Putamen (tissue), 1 donor: ENCODE data around the gene DDIAS.
"Not testable (repeated sequence)": the region's sequence is repeated elsewhere in the genome, so short reads cannot be mapped to it uniquely, and the experiment has no call there.

Source experiments
- DNase-seq: peaks from one replicate; pipeline ENCODE4 v3.0.0-alpha.2; 2016; ENCODE audit warnings: low spot score

DDIAS gene

DNA sequence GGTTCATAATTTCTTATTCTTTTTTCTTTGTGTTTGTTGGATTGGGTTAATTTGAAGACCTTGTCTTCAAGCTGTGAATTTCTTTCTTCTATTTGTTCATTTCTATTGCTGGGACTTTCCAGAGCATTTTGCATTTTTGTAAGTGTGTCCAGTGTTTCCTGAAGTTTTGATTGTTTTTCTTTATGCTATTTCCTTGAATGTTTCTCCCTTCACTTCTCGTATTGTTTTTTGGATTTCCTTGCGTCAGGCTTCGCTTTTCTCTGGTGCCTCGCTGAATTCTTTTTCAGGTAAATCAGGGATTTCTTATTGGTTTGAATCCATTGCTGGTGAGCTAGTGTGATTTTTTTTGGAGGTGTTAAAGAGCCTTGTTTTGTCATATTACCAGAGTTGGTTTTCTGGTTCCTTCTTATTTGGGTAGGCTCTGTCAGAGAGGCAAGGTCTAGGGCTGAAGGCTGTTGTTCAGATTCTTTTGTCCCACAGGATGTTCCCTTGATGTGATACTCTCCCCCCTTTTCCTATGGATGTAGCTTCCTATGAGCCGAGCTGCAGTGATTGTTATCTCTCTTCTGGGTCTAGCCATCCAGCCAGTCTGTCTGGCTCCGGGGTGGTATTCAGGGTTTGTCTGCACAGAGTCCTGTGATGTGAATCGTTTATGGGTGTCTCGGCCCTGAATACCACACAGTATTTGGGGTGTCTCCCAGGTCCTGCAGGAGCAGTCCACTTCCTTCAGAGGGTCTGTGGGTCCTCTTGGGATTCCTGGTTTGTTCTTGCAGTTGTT is 21.0 kb downstream of the DDIAS start:
- DNase-seq, result not testable (repeated sequence)

DNA sequence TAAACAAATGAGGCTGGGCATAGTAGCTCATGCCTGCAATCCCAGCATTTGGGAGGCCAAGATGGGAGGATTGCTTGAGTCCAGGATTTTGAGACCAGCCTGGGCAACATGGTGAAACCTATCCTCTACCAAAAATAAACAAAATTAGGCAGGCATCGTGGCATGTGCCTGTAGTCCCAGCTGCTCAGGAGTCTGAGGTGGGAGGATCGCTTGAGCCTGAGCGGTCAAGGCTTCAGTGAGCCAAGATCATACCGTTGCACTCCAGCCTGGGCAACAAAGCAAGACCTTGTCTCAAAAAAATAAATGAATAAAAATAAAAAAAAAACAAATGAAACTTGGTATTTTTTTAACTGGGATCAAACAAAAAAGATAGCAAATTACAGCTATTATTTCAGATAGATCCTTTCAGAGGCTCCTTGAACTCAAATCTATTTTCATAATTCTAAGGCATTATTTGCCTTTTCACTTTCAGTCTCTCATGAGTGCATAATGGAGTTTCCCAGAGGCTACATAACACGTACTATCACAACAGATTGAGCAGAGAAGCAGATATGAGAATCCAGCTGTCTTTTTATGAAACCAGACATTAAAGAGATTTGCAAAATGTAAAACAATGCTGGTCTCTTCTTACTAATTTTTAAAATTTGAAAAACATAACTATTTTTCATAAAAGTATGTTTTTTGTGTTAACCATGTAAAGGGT is 23.1 kb downstream of the DDIAS start:
- DNase-seq, result no peak

DNA sequence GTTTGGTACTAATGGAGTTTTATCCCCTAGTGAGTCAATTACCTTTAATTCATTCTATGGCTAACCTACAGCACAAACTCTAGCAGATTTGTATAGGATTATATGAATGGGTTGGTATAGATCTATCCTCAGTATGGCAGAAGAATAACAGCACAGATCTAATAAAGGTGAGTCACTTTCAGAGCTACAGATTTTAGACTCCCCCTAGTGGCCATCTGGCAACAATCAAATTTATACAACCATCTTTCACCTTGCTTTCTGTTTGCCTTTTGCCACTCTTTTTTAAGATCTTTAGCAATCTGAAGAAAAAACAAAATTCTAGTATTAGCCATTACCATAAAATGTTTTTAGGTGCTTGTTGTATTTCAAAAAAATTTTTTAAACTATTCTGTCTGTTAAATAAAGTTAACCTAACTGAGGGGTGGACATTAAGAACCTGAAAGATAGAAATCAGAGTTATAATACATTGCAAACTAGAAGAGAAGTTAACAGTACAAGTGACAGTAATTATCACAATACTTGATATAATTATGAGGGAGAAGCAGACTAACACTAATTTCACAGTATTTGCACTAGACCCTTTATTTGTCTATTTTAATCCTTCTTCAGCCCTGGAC is 25.8 kb downstream of the DDIAS start:
- peak; percentile 38 for DNase-seq

DNA sequence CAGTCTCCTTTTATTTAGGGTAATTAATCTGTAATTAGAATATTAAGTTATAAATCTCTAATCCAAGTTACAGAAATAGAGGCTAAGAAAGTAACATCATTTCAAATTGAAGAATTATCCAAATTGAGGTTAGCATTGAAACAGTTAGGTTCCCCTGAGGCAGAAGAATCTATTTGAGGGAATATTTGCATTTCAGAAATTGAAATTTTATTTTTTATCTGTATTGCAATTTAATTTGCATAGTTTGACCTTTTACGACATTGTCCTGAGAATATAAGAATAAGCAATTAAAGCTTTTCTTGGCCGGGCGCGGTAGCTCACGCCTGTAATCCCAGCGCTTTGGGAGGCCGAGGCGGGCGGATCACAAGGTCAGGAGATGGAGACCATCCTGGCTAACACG is 27.6 kb downstream of the DDIAS start:
- no peak for DNase-seq

DNA sequence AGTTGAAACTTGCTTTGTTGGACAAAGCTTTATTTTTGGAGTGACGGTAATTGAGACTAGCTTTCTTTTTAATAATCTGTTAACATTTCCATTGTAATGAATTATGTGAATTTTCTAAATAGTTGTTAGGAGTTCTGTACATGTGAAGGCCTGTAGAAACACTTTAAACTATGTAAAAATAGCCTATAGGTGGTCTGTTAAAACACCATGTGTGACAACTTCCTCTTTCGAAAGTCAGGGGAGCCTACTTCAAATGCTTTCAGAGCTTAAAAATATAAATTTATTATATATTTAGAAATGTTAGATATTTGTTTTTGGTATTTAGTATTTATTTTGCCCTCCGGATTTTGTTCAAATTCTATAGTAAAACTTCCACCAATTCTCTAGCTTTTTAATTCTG is 28.7 kb downstream of the DDIAS start:
- no peak for DNase-seq

DNA sequence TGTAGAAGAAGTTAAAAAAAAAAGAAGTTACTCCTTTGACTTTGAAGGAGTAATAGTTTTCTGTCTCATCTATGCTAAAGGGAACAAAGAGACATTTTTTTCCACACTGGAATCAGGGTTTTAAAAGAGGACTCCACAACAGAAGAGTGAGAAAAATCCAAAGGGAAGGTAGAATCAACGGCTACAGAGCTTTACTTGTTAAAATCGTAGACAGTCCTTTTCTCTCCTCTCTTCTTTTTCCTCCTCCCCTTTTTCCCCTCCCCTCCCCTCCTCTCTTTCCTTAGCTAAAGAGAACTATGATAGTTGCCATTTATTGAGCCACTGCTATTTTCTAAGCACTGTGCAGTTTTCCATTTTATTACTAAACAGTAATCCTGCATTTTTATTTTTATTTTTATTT is 29.2 kb downstream of the DDIAS start:
- DNase-seq, result no peak

DNA sequence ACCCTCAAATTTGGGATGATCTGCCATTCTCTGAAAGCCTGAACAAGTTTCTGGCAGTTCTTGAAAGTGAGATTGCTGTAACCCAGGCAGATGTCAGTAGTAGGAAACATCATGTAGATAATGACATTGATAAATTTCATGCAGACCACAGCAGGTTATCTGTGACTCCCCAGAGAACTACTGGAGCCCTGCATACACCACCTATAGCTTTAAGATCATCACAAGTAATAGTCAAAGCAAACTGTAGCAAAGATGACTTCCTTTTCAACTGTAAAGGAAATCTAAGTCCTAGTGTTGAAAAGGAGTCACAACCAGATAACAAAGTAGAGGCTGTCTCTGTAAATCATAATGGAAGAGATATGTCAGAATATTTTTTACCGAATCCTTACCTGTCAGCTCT is 31.0 kb downstream of the DDIAS start:
- no peak for DNase-seq

- no peak for DNase-seq
These were observed 34.7 kb downstream of the DDIAS start for GRCh38 chr11:82936261-82936660.

DNA sequence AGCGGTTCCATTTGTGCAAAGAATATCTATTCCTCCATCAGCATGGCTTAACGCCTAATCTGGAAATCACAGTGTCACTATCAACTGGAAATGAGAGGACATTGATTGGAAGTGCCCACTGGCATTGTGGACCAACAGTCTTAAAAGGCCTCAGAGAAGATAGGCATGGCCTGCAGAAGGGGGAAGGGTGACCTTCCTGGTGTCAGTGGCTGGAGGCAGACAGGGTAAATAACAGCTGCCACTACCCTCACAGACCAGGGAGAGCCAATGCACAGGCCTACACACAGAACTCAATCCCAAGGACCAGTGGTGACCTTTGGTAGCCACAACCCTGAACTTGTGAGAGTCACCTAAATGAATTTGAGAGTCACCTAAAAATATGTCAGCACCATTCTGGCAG is 36.0 kb downstream of the DDIAS start:
- no peak for DNase-seq

DNA sequence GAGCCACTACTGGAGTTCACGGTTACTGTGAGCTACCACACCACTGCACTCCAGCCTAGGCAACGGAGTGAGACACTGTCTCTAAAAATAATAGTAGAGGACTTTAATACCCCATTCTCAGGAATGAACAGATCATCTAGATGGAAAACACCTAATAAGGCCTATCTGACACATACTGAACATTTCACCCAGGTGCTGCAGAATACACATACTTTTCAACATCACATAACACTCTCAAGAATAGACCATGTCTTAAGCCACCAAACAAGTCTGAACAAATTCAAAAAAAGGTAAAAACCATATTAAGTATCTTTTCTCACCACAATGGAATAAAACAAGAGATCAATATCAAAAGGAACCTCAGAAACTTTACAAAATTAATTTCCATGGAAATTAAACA is 37.9 kb downstream of the DDIAS start:
- no peak for DNase-seq

DNA sequence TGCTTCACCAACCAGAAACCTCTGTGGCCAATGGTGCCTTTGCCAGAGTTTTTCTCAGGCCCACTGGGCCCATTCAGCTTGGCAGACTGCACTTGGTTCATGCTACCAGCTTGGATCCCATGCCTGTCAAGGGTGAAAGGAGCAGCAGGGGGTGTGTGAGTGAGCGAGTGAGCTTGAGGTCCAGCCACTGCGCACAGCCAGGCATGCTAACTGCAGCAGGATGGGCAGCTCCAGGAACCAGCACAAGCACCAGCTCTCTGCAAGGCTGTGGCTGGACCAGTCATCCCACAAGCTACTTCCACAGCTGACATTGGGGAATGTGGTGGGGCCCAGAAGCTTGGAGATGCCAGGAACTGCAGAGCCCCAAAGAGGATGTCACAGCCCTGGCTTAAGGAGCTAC is 40.8 kb downstream of the DDIAS start:
- DNase-seq, result no peak

- DNase-seq, result not testable (repeated sequence)
These were observed 41.9 kb downstream of the DDIAS start for GRCh38 chr11:82943430-82943829.

- no peak for DNase-seq
These were observed 42.7 kb downstream of the DDIAS start for GRCh38 chr11:82944198-82944597.

GRCh38 chr11:82945041-82945440 is 43.5 kb downstream of the DDIAS start:
- not testable (repeated sequence) for DNase-seq

DNA sequence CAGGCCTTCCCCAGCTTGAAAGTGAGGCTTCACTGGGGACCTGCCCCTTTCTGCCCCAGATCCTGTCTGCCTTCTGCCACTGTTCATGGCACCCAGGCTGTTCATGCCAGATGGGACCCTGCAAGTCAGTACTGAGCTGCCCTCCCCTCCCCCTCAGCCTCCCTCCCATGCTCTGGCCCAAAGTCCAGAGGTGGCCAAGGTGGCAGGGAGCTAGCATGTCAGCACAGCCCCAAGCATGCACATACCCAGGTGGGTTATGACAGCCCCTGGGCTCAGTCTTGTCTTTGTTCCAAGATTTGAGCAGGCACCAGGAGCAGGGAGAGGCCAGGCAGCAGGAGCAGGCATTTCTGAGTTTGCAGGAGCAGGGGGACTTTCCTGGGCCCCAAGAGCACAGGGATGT is 44.1 kb downstream of the DDIAS start:
- no peak for DNase-seq

- no peak for DNase-seq
These were observed 47.8 kb downstream of the DDIAS start for GRCh38 chr11:82949352-82949751.

- DNase-seq, result not testable (repeated sequence)
These were observed 49.0 kb downstream of the DDIAS start for GRCh38 chr11:82950502-82950901.

DNA sequence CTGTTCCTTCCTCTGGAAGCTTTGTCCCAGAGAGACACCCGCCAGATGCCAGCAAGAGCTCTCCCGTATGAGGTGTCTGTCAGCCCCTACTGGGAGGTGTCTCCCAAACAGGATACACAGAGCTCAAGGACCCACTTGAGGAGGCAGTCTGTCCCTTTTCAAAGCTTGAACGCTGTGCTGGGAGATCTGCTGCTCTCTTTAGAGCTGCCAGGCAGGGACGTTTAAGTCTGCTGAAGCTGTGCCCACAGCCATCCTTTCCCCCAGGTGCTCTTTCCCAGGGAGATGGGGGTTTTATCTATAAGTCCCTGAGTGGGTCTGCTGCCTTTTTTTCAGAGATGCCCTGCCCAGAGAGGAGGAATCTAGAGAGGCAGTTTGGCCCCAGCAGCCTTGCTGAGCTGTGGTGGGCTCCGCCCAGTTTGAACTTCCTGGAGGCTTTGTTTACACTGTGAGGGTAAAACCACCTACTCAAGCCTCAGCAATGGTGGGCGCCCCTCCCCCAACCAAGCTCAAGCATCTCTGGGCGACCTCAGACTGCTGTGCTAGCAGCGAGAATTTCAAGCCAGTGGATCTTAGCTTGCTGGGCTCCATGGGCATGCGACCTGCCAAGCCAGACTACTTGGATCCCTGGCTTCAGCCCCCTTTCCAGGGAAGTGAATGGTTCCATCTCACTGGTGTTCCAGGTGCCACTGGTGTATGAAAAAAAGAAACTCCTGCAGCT is 54.4 kb downstream of the DDIAS start:
- DNase-seq, result not testable (repeated sequence)

GRCh38 chr11:82959987-82960778 is 58.6 kb downstream of the DDIAS start:
- DNase-seq, result no peak

GRCh38 chr11:82960779-82961143 is 59.2 kb downstream of the DDIAS start:
- no peak for DNase-seq

- DNase-seq, result not testable (repeated sequence)
These were observed 60.5 kb downstream of the DDIAS start for GRCh38 chr11:82962021-82962420.

- no peak for DNase-seq
These were observed 65.8 kb downstream of the DDIAS start for GRCh38 chr11:82967381-82967780.
